Kidney (tissue), 14 donors: Measurements from ENCODE around the gene MTX3. TPM values are rescaled to one million over a fixed set of nuclear protein-coding genes. Genes with fewer than 3 reads are reported as not detected.

Experiments used
- DNase-seq, 5 donors: peaks; one replicate each; pipeline ENCODE4 v3.0.0-alpha.2; 2013 to 2020
- FAIRE-seq: peaks from 2 replicates; lab custom pipeline; 2012; peaks lifted over from hg19 to GRCh38; lab: Jason Lieb, UNC
- H3K27ac ChIP-seq, 2 donors: one replicate each; pipeline ENCODE4 v1.7.0; 2013; ENCODE audit warnings: low read depth in 2 of 2, low read length in 2 of 2, inconsistent platforms in 1 of 2
- H3K27me3 ChIP-seq: one replicate; pipeline ENCODE4 v1.7.1; 2013; ENCODE audit warnings: low read length, inconsistent platforms; ENCODE audit not compliant: control insufficient read depth, insufficient read depth
- H3K36me3 ChIP-seq, 3 donors: one replicate each; pipeline versions ENCODE4 v1.7.0 to v1.7.1; 2013; ENCODE audit warnings: low read length in 3 of 3, control low read depth in 1 of 3, inconsistent platforms in 1 of 3; ENCODE audit not compliant: insufficient read depth in 3 of 3, control insufficient read depth in 2 of 3
- H3K4me1 ChIP-seq, 3 donors: one replicate each; pipeline versions ENCODE4 v1.7.0 to v1.7.1; 2013; ENCODE audit warnings: low read length in 3 of 3, inconsistent platforms in 1 of 3, low read depth in 1 of 3; ENCODE audit not compliant: control insufficient read depth in 2 of 3, insufficient read depth in 2 of 3
- H3K4me3 ChIP-seq, 3 donors: one replicate each; pipeline versions ENCODE4 v1.7.0 to v1.8.1; 2013; ENCODE audit warnings: low read length in 3 of 3, control low read depth in 1 of 3, inconsistent platforms in 1 of 3
- H3K9ac ChIP-seq, 3 donors: one replicate each; pipeline versions ENCODE4 v1.7.0 to v1.7.1; 2013; ENCODE audit warnings: low read length in 3 of 3, control low read depth in 1 of 3, inconsistent platforms in 1 of 3
- H3K9me3 ChIP-seq, 3 donors: one replicate each; pipeline versions ENCODE4 v1.7.0 to v1.7.1; 2013; ENCODE audit warnings: low read length in 3 of 3, control low read depth in 1 of 3, inconsistent platforms in 1 of 3; ENCODE audit not compliant: control insufficient read depth in 2 of 3, insufficient read depth in 1 of 3
- CTCF ChIP-seq: IDR thresholded peaks from 3 replicates; pipeline ENCODE4 v1.5.1; 2012; ENCODE audit warnings: mild to moderate bottlenecking, moderate library complexity, borderline replicate concordance; ENCODE audit not compliant: insufficient read depth; ENCODE audit errors: extremely low read depth
- intact Hi-C: fragments of 100-400 bp; cut with DNase I; formaldehyde crosslinking; loops from one replicate; pipeline ENCODE4 v1.11.1; 2022
- polyA plus RNA-seq: library from polyadenylated mRNA; stranded (reverse); fragments of 350-450 nt; fragmentation: Illumina TruSeq; extraction: RNeasy Lipid Tissue Mini Kit (QIAGEN cat#74804); gene quantifications from one replicate; pipeline ENCODE4 v1.2.3, GENCODE V29; 2014; ENCODE audit warnings: low read depth, low replicate concordance; ENCODE audit not compliant: insufficient read depth
- total RNA-seq: library from RNA; stranded (reverse); fragmentation: NEBNext Ultra II Directional; extraction: Animal tissue kit (Norgen Biotek cat#: 25700); gene quantifications from one replicate; pipeline ENCODE4 v1.2.1, GENCODE V29; 2021
- donor health status: control.
- donor health status: control.
- donor health status: control.
- donor health status: control.
- donor health status: control.
- donor health status: DM: yes; HTN: yes; CAD: no.
- donor health status: Normal renal cell carcinoma (clear cell type).

Gene MTX3
- total and polyA plus RNA-seq, 2 donors from 2014 or later, result 6.1 to 18.7 TPM

- Histone ChIP-seq H3K36me3 (no peaks in the 10 kb centered on the region), H3K27ac (no peak overlapping the region), H3K9me3 (no peaks in the 10 kb centered on the region), H3K4me1 (no peaks in the 10 kb centered on the region), H3K27me3 (no peaks in the 10 kb centered on the region), H3K9ac (no peak overlapping the region), H3K4me3 (no peak overlapping the region)
- FAIRE-seq (no peak), DNase-seq (no peak)
- intact Hi-C loops, result no loop called here
- TF ChIP-seq CTCF, result no peak
These were observed 58.3 kb downstream of the MTX3 start for GRCh38 chr5:79932510-79933504.

GRCh38 chr5:79931866-79932265, 59.2 kb downstream of the MTX3 start:
- no peak for DNase-seq
- Histone ChIP-seq H3K9ac (no peak overlapping the region), H3K36me3 (no peaks in the 10 kb centered on the region), H3K4me3 (no peak overlapping the region), H3K4me1 (no peaks in the 10 kb centered on the region), H3K27ac (no peak overlapping the region), H3K27me3 (no peaks in the 10 kb centered on the region), H3K9me3 (no peaks in the 10 kb centered on the region)
- TF ChIP-seq CTCF, result no peak
- intact Hi-C loops, result no loop called here
- FAIRE-seq, result no peak

- Histone ChIP-seq H3K36me3 (no peaks in the 10 kb centered on the region), H3K27ac (no peak overlapping the region), H3K9ac (no peak overlapping the region), H3K9me3 (no peaks in the 10 kb centered on the region), H3K4me1 (no peaks in the 10 kb centered on the region), H3K27me3 (no peaks in the 10 kb centered on the region), H3K4me3 (no peak overlapping the region)
- intact Hi-C loops, result no loop called here
- TF ChIP-seq CTCF, result no peak
- DNase-seq (no peak), FAIRE-seq (no peak)
These were observed 59.7 kb downstream of the MTX3 start for GRCh38 chr5:79931409-79931808.
